HG03064 (cell line): ENCODE data around the gene ERI2.

Experiments
- ATAC-seq: cut with Tn5 transposase; IDR thresholded peaks from one replicate; pipeline ENCODE4 v1.9.1; 2021; ENCODE audit warnings: low read depth; ENCODE audit not compliant: unreplicated experiment

The ERI2 gene

DNA sequence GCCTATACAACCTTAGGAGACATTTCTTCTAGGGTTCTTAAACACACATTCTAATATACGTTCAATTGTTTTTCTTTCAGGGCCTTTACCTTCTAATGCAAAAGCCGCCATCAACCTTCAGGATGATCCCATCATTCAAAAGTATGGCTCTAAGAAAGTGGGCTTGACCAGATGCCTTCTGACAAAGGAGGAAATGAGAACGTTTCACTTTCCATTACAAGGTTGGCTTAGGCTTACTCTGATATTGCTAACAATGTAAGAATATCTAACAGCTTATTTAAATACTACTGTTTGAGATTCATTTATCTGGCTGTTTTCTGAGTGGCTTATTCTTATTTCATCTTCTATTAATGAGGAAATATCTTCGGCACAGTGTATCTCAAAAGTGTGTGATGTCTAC lies 15.4 kb upstream of the ERI2 start:
- no peak for ATAC-seq

- ATAC-seq: no peak
Observed at GRCh38 chr16:20818929-20819585, 12.8 kb upstream of the ERI2 start.

DNA sequence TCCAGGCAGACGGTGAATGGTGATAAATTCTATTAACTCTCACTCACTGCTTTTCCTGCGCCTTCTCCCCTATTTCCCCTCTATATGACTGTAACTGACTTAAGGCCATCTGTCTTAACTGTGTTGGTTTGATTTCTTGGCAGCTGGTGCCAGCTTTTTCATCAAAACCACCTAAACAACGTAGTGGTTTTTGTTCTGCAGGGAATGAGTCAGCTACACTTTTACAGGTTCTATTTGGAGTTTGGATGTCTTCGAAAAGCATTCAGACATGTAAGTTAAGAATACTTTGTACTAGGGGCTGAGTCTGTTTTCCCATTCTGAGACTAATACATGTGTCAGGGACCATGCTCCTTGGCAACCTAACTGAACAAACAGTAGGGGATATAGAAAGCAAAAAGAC lies 8.5 kb upstream of the ERI2 start:
- no peak for ATAC-seq

DNA sequence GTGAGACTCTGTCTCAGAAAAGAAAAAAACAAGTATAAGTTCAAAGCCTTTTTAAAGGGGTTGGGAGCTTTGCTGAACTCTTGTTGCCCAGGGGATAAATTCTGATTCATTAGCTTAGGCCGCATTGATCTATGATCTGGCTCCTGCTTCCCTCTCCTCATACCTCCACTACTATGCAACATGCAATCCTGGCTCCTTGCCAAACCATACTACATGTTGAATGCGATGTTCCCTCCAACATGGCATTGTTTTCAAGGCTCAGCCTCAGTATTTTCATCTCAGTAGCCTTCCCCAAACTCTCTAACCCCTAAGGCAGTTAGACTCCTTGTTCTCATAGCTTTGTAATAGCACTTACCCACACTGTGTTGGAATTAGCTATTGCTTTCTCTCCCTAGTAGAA lies 6.2 kb upstream of the ERI2 start:
- ATAC-seq: no peak

DNA sequence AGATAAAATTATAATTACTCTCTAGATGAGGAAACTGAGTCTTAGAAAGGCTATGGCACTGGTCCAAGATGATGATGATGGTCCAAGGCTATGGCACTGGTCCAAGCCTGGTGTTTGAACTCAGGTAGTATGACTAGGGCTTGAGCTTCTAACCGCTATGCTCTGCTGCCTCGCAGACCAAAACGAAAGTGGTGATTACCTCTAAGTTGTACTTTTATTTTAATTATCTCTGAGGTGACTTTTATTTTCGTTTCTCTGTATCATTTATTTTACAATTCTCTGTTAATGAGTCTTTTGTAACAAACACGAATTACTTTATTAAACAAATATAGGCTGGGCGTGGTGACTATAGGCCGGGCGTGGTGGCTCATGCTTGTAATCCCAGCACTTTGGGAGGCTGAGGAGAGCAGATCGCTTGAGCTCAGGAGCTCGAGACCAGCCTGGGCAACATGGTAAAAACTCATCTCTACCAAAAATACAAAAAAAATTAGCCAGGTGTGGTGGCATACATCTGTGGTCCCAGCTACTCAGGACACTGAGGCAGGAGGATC lies 5.7 kb upstream of the ERI2 start:
- ATAC-seq: no peak

GRCh38 chr16:20807862-20808261 lies 1.6 kb upstream of the ERI2 start:
- no peak for ATAC-seq

- peak; percentile 17 for ATAC-seq
Observed at GRCh38 chr16:20805684-20806167, 546 bp downstream of the ERI2 start.

GRCh38 chr16:20803561-20804214 lies 2.6 kb downstream of the ERI2 start:
- no peak for ATAC-seq

DNA sequence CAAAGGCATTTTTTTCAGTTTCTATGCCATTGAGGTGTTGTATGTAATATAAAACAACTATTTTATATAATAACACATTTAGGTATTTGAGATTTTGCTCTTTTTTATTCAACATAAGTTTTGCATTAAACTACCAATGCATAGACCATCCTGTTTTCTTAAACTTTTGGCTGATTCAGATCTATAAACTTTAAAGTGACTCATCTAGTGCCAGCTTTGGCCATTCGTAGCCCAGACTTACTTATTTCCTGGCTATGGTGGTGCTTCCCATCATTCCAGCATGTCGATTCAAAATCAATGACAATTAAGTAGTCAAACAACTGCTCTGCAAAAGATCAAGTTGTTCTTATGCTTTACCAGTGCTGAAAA lies 3.1 kb downstream of the ERI2 start:
- ATAC-seq: no peak

DNA sequence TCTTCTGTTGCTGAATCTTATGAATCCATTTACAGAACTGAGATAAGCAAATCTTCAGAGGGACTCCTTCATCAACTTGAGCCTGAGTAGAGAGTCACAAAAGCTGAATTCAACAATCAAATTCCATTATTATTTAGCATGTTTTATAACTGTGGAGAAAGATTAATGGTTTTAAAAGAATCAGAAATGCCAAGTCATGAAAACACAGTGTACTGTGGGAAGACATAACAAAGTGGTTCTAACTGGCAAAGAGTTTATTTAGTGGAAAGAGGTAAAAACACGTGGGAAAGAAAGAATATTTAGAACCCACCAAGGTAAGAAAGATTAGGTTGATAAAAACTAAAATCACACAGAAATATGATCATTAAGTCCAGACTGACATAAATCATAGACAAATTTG lies 5.0 kb downstream of the ERI2 start:
- ATAC-seq: no peak

DNA sequence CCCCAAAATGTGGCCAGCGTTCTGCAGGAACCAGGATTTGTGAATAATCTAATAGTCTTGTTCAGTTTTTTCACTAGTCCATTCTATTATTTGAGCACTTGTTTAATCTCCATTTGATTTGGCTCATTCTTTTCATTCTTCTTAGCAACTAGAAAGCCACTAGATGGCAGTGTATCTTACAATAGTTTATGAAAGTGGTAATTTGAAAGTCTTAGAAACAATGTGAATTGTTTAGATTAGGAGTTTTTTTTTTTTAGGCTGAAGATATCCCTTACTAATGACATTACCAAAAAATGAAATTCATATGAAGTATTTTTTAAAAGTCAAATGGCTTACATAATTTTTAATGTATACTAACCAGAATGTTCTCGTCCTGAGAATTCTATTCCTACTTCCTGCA lies 6.7 kb downstream of the ERI2 start:
- no peak for ATAC-seq

DNA sequence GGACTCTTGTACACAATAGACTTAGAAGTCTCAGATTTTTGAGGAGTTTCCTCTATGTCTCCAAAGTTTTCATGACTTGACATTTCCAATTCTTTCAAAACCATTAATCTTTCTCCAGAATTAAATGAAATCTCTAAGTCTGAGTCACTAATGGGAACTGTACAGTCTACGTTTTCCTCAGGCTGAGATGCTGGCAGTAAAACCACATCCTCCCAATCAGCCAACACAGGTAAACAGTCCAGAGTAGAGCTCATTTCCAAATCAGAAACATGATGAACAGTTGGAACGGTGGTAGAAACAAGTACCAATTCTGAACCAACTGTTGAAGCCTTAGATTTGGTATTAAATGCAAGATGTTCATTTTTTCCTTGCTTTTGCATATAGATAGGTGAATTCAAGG lies 7.9 kb downstream of the ERI2 start:
- no peak for ATAC-seq

GRCh38 chr16:20791923-20792612 lies 14.2 kb downstream of the ERI2 start:
- ATAC-seq: no peak

GRCh38 chr16:20789130-20789529 lies 17.1 kb downstream of the ERI2 start:
- no peak for ATAC-seq

GRCh38 chr16:20784204-20784603 lies 22.1 kb downstream of the ERI2 start:
- no peak for ATAC-seq

DNA sequence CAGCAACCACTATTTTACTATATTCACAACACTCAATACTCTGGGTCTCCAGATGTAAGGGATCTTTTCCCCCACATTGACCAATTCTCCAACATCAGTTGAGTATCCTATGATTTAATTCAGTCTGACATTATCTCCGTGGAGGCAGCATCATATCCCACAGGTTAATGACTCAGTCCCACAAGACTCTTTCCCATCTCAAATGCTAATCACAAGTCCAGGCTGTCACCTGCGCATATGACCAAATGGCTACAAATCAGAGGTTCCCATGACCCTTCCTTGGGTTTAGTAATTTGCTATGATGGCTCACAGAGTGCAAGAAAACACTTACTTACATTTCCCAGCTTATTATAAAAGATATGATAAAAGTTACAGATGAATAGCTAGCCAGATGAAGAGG lies 23.8 kb downstream of the ERI2 start:
- ATAC-seq: no peak

DNA sequence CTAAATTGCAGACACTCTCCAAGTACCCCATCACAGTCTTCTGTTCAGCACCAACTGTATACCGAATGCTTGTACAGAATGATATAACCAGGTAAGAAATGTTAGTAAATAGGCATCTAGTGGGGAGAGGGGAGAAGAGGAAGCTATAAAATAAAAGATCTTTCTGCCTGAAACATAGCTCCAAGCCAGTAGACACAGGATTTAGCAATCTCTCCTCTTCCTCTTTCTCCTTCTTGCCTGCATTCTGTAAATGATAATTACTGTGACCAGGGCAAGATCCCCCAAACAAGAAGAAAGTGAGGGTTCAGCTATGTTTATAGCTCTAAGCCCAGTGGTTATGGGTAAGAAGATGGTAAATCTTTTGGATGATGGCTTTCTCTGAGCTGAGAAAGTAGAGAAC lies 24.6 kb downstream of the ERI2 start:
- no peak for ATAC-seq

- ATAC-seq: no peak
Observed at GRCh38 chr16:20774703-20775362, 31.4 kb downstream of the ERI2 start.

- ATAC-seq: no peak
Observed at GRCh38 chr16:20773679-20774078, 32.6 kb downstream of the ERI2 start.

DNA sequence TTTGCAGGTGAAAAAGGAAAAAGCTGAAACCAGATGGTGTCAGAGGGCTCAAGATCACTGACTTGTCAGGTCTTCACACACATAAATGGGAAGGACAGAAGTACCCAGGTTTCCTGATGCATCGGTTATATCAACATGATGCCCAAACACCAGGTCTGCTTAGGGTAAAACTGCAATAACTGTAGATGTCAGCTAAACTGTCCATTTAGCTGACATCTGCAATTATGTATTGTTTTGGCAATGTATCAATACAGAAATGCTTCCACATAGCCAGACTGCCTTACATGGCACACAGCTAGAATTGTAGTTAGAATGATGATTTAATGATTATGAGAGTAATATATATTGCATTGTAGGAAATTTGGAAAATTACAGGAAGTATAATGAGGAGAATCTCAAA lies 37.5 kb downstream of the ERI2 start:
- ATAC-seq: no peak

DNA sequence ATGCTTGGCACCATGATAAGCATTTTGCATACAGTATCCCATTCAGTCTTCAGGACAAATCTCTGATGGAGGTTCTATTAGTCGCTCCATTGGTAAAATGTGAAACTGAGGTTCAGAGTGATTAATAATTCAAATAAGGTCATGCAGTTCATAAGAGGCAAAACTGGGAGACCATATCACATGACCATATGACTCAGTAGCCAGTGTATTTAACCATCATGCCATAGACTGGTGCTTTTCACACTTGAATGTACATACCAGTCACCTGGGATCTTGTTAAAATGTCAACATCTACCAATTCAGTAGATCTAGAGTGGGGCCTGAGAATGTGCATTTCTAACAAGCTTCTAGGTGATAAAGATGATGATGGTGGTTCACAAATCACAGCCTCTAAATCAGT lies 38.2 kb downstream of the ERI2 start:
- ATAC-seq: no peak
